CD4-positive, CD25-positive, alpha-beta regulatory T cell (primary cell): ENCODE measurements around the gene XYLT1. TPM values are rescaled to one million over a fixed set of nuclear protein-coding genes. Genes with fewer than 3 reads are reported as not detected.
"Not testable (repeated sequence)": the region's sequence is repeated elsewhere in the genome, so short reads cannot be mapped to it uniquely, and the experiment has no call there.

Experiments used
- ATAC-seq, 2 donors: fragments of 150-1000 bp; cut with Tn5 transposase; one replicate each; pipeline ENCODE4 v1.10.0; 2021; ENCODE audit warnings: low read depth in 2 of 2, moderate number of reproducible peaks in 2 of 2, moderate library complexity in 1 of 2
- DNase-seq, 3 donors: peaks; one replicate each; pipeline versions ENCODE4 v3.0.0 to v3.0.0-alpha.2; 2012 to 2022; ENCODE audit warnings: mixed read lengths in 1 of 3
- H3K27ac ChIP-seq: one replicate; pipeline ENCODE4 v1.7.0; 2013; ENCODE audit warnings: mild to moderate bottlenecking, low read length; ENCODE audit not compliant: insufficient read depth, poor library complexity, severe bottlenecking
- H3K27me3 ChIP-seq: one replicate; pipeline ENCODE4 v1.7.0; 2013; ENCODE audit warnings: low read length; ENCODE audit not compliant: control insufficient read depth, insufficient read depth
- H3K36me3 ChIP-seq: one replicate; pipeline ENCODE4 v1.7.0; 2013; ENCODE audit warnings: mild to moderate bottlenecking, low read length, moderate library complexity; ENCODE audit not compliant: control insufficient read depth, insufficient read depth
- H3K4me1 ChIP-seq: 2 replicates; pipeline ENCODE4 v1.7.0; 2013; ENCODE audit warnings: mild to moderate bottlenecking, low read length; ENCODE audit not compliant: insufficient read depth, control insufficient read depth, poor library complexity, severe bottlenecking
- H3K4me3 ChIP-seq: one replicate; pipeline ENCODE4 v1.7.0; 2013; ENCODE audit warnings: low read depth, mild to moderate bottlenecking, low read length, moderate library complexity
- H3K9me3 ChIP-seq, 2 experiments: 1 replicate in 1 of 2; 2 replicates in 1 of 2; pipeline ENCODE4 v1.7.0; 2013; ENCODE audit warnings: low read length in 2 of 2, mild to moderate bottlenecking in 1 of 2, moderate library complexity in 1 of 2; ENCODE audit not compliant: control insufficient read depth in 2 of 2
- H3K27ac Mint-ChIP-seq, 3 donors: one replicate each; pipeline ENCODE4 v1.8.0; 2020 to 2022; ENCODE audit warnings: mild to moderate bottlenecking in 3 of 3, mixed read lengths in 3 of 3, moderate library complexity in 2 of 3
- H3K27me3 Mint-ChIP-seq: one replicate; pipeline ENCODE4 v1.8.0; 2022; ENCODE audit warnings: mild to moderate bottlenecking, mixed read lengths
- H3K36me3 Mint-ChIP-seq: one replicate; pipeline ENCODE4 v1.8.0; 2020; ENCODE audit warnings: mixed read lengths
- H3K4me1 Mint-ChIP-seq, 4 donors: one replicate each; pipeline ENCODE4 v1.8.0; 2020 to 2022; ENCODE audit warnings: mixed read lengths in 4 of 4, mild to moderate bottlenecking in 1 of 4
- H3K4me3 Mint-ChIP-seq, 4 donors: one replicate each; pipeline ENCODE4 v1.8.0; 2020 to 2022; ENCODE audit warnings: mild to moderate bottlenecking in 4 of 4, mixed read lengths in 4 of 4, moderate library complexity in 3 of 4
- H3K9me3 Mint-ChIP-seq, 7 donors: one replicate each; pipeline ENCODE4 v1.8.0; 2020 to 2022; ENCODE audit warnings: mixed read lengths in 7 of 7, mild to moderate bottlenecking in 3 of 7, moderate library complexity in 2 of 7
- polyA plus RNA-seq, 4 donors: library from polyadenylated mRNA; unstranded; fragments of 300-500 nt; fragmentation: Illumina TruSeq; gene quantifications; one replicate each; pipeline ENCODE4 v1.2.3, GENCODE V29; 2021
- total RNA-seq: library from RNA; stranded (reverse); gene quantifications from one replicate; pipeline ENCODE4 v1.2.3, GENCODE V29; 2022

The XYLT1 gene
- total and polyA plus RNA-seq, 5 donors from 2014 or later = 0.68 to 26.3 (median 3.1) TPM

DNA sequence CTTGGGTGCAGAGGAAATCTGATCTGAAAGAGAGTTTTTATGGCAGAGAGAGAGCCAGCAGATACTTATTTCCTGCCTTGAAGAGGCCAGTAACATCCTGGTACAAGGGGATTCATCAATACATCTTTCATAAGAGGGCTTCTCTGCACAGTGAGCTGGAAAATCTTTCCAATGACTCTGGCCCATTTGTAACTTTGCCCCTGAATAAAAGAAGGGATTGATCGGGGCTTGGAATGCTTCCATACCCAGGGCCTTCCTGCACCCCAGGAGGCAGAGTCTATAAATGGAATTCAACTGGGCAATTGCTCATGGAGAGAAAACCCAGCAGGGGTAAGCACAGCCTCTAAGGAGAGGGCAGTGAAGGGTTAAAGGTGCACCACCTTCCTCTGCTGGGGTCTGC is 163.3 kb downstream of the XYLT1 start:
- Histone ChIP-seq H3K9me3 (no peaks in the 10 kb centered on the region), H3K36me3 (peaks cover 3% of the 10 kb centered on the region), H3K4me3 (no peak overlapping the region), H3K27me3 (no peaks in the 10 kb centered on the region), H3K27ac (no peak overlapping the region), H3K4me1 (peaks cover 11% of the 10 kb centered on the region)
- Mint-ChIP-seq H3K36me3 (peaks cover 13% of the 10 kb centered on the region), H3K27ac (peak overlapping the region in 1 of 3 donors; percentile 52), H3K27me3 (no peaks in the 10 kb centered on the region), H3K4me1 (peaks cover 22 to 62% (median 36%) of the 10 kb centered on the region in 4 donors), H3K4me3 (no peak overlapping the region), H3K9me3 (peaks cover 0 to 2% (median 0%) of the 10 kb centered on the region in 7 donors)
- DNase-seq (peak in 1 of 3 donors; percentile 20), ATAC-seq (no peak)

DNA sequence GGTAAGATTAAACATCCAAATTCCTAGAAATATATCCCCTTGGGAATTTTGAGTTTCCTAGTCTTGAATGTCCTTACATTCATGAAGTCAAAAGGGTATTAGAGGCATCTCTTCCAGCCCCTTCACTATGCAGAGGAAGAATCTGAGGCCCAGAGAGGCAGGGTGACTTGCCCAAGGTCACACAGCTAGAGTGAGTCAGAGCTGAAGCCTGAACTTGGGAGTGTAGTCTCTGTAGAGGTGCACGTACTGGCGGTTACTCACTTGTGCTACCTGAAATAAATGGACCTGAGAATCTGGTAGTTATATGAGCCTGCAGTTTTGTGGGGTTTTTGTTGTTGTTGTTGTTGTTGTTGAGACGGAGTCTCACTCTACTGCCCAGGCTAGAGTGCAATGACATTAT is 164.0 kb downstream of the XYLT1 start:
- peaks cover 3% of the 10 kb centered on the region for H3K36me3 ChIP-seq
- H3K27ac Mint-ChIP-seq = peak overlapping the region in 1 of 3 donors; percentile 42
- H3K36me3 Mint-ChIP-seq = peaks cover 13% of the 10 kb centered on the region
- no peak overlapping the region for H3K4me3 Mint-ChIP-seq
- ATAC-seq = no peak
- H3K27me3 Mint-ChIP-seq = no peaks in the 10 kb centered on the region
- peaks cover 0 to 2% (median 0%) of the 10 kb centered on the region in 7 donors for H3K9me3 Mint-ChIP-seq
- DNase-seq = peak in 1 of 3 donors; percentile 18
- peaks cover 18% of the 10 kb centered on the region for H3K4me1 ChIP-seq
- no peaks in the 10 kb centered on the region for H3K9me3 ChIP-seq
- H3K27me3 ChIP-seq = no peaks in the 10 kb centered on the region
- H3K4me3 ChIP-seq = no peak overlapping the region
- H3K4me1 Mint-ChIP-seq = peaks cover 23 to 64% (median 40%) of the 10 kb centered on the region in 4 donors
- no peak overlapping the region for H3K27ac ChIP-seq

DNA sequence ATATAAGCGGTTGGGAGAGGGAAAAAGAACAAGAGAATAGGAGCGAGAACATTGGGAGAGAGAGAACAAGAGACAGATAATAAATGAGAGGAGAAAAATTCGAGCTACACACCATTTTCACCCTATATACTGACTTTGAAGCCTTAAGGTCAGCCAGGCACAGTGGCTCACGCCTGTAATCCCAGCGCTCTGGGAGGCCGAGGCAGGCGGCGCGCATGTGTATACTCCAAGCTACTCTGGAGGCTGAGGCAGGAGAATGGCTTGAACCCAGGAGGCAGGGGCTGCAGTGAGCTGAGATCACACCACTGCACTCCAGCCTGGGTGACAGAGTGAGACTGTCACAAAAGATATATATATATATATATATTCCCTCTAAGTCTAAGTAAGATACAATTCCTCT is 164.5 kb downstream of the XYLT1 start:
- H3K36me3 ChIP-seq, ATAC-seq: not testable (repeated sequence)

GRCh38 chr16:17305694-17306093 is 165.1 kb downstream of the XYLT1 start:
- no peaks in the 10 kb centered on the region for H3K27me3 Mint-ChIP-seq
- Histone ChIP-seq H3K36me3 (no peaks in the 10 kb centered on the region), H3K27ac (no peak overlapping the region), H3K27me3 (no peaks in the 10 kb centered on the region), H3K4me3 (no peak overlapping the region), H3K9me3 (no peaks in the 10 kb centered on the region), H3K4me1 (peaks cover 19% of the 10 kb centered on the region)
- H3K4me1 Mint-ChIP-seq = peaks cover 20 to 63% (median 43%) of the 10 kb centered on the region in 4 donors
- peak overlapping the region in 2 of 4 donors; percentile 44 to 74 for H3K4me3 Mint-ChIP-seq
- peaks cover 0 to 2% (median 0%) of the 10 kb centered on the region in 7 donors for H3K9me3 Mint-ChIP-seq
- H3K36me3 Mint-ChIP-seq = peaks cover 9% of the 10 kb centered on the region
- peak overlapping the region in 2 of 3 donors; percentile 85 to 86 for H3K27ac Mint-ChIP-seq
- ATAC-seq = peak; percentile 13 to 33
- DNase-seq = peak in 2 of 3 donors; percentile 11 to 39

More for the DNA sequence above, 164.5 kb downstream of the XYLT1 start:
- Mint-ChIP-seq H3K4me1 (peaks cover 20 to 63% (median 42%) of the 10 kb centered on the region in 4 donors), H3K27ac (peak overlapping the region in 2 of 3 donors; percentile 37 to 85), H3K4me3 (peak overlapping the region in 1 of 4 donors; percentile 74), H3K36me3 (peaks cover 13% of the 10 kb centered on the region)
- H3K4me1 ChIP-seq = peaks cover 19% of the 10 kb centered on the region
- DNase-seq, H3K9me3 ChIP-seq, H3K27ac ChIP-seq, H3K27me3 Mint-ChIP-seq, H3K4me3 ChIP-seq, H3K27me3 ChIP-seq, H3K9me3 Mint-ChIP-seq: not testable (repeated sequence)

DNA sequence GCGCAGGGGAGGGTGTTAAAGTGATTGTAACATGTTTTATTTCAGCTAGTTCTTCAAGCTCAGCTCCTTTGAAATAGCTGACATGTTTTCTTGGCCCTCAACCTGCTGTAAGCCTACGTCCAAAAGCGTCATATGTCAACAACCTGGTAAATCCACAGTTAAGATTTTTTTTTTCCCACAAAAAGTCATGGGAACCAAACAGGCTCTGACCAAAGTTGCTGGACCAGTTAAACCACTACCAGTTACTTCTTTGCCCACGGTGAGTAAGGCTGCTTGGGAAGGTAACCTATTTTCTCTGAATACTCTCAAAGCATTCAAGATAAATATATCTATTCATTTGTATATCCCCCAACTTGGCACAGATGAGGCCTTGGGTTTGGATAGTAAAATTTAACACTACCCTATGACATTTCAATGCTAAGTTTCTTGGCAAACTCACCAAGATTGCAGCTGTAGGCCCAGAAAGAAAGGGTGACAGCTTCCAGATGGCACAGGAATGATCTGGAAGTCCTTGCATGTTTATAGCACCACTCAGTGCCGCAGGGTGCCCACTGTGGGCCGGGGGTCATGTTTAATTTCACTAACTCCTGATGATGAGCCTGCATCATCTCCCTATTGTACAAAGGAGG is 166.2 kb downstream of the XYLT1 start:
- Mint-ChIP-seq H3K9me3 (no peaks in the 10 kb centered on the region), H3K4me1 (peaks cover 20 to 62% (median 45%) of the 10 kb centered on the region in 4 donors), H3K36me3 (peaks cover 1% of the 10 kb centered on the region), H3K27ac (peak overlapping the region in 2 of 3 donors; percentile 85 to 86), H3K4me3 (peak overlapping the region in 1 of 4 donors; percentile 13), H3K27me3 (no peaks in the 10 kb centered on the region)
- Histone ChIP-seq H3K4me1 (peaks cover 19% of the 10 kb centered on the region), H3K4me3 (no peak overlapping the region), H3K9me3 (no peaks in the 10 kb centered on the region), H3K27ac (no peak overlapping the region), H3K27me3 (no peaks in the 10 kb centered on the region), H3K36me3 (no peaks in the 10 kb centered on the region)
- DNase-seq = no peak
- ATAC-seq = no peak

DNA sequence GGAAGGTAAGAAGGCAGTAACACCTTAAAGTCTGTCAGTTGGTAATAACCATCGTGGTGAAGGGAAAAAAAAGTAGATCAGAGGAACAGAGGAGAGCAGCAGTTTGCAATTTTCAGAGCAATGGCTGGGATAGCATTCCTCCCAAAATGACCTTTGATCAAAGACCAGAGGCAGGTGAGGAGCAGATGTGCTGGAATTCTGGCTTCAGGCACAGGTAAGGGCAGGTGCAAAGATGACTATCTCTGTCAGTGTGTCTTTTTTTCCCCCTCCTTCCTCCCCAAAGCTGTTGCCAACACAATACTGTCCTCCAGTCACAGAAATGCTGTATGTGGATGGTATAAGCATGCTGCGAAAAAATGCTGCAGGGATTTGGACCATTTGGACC is 166.7 kb downstream of the XYLT1 start:
- Histone ChIP-seq H3K4me3 (no peak overlapping the region), H3K27ac (no peak overlapping the region), H3K4me1 (peaks cover 19% of the 10 kb centered on the region), H3K9me3 (no peaks in the 10 kb centered on the region), H3K36me3 (no peaks in the 10 kb centered on the region), H3K27me3 (no peaks in the 10 kb centered on the region)
- no peak for DNase-seq
- no peaks in the 10 kb centered on the region for H3K9me3 Mint-ChIP-seq
- H3K27ac Mint-ChIP-seq = peak overlapping the region in 1 of 3 donors; percentile 15
- no peak for ATAC-seq
- H3K4me3 Mint-ChIP-seq = no peak overlapping the region
- H3K36me3 Mint-ChIP-seq = no peaks in the 10 kb centered on the region
- peaks cover 20 to 58% (median 46%) of the 10 kb centered on the region in 4 donors for H3K4me1 Mint-ChIP-seq
- no peaks in the 10 kb centered on the region for H3K27me3 Mint-ChIP-seq

DNA sequence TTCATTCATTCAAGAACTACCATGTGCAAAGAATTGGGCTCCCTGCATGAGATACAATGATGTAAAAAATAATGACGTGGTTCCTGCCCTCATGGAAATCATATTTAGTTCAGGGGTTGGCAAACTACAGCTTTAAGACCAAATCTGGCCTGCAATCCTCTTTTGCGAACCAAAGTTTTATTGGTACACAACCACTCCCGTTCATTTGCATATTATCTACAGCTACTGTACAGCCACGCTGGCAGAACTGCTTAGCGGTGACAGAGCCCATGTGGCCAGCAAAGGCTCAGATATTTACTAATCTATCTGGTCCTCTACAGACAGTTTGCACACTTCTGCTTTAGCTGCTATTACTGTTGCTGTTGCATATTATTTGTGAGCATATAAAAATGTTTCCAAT is 167.7 kb downstream of the XYLT1 start:
- H3K4me3 ChIP-seq = no peak overlapping the region
- no peaks in the 10 kb centered on the region for H3K9me3 Mint-ChIP-seq
- H3K9me3 ChIP-seq = no peaks in the 10 kb centered on the region
- no peaks in the 10 kb centered on the region for H3K36me3 Mint-ChIP-seq
- H3K4me3 Mint-ChIP-seq = peak overlapping the region in 2 of 4 donors; percentile 29 to 56
- H3K27me3 ChIP-seq = no peaks in the 10 kb centered on the region
- H3K4me1 ChIP-seq = peaks cover 19% of the 10 kb centered on the region
- ATAC-seq = no peak
- H3K27ac Mint-ChIP-seq = peak overlapping the region in 2 of 3 donors; percentile 67 to 87
- H3K27ac ChIP-seq = no peak overlapping the region
- no peaks in the 10 kb centered on the region for H3K36me3 ChIP-seq
- DNase-seq = no peak
- H3K4me1 Mint-ChIP-seq = peaks cover 20 to 57% (median 46%) of the 10 kb centered on the region in 4 donors
- no peaks in the 10 kb centered on the region for H3K27me3 Mint-ChIP-seq

GRCh38 chr16:17302620-17303019 is 168.1 kb downstream of the XYLT1 start:
- no peak overlapping the region for H3K27ac ChIP-seq
- peak overlapping the region in 2 of 4 donors; percentile 29 to 56 for H3K4me3 Mint-ChIP-seq
- ATAC-seq (no peak), DNase-seq (no peak)
- H3K36me3 ChIP-seq = no peaks in the 10 kb centered on the region
- peaks cover 19% of the 10 kb centered on the region for H3K4me1 ChIP-seq
- no peaks in the 10 kb centered on the region for H3K27me3 Mint-ChIP-seq
- no peaks in the 10 kb centered on the region for H3K9me3 ChIP-seq
- H3K27me3 ChIP-seq = no peaks in the 10 kb centered on the region
- peak overlapping the region; percentile 48 for H3K4me3 ChIP-seq
- H3K27ac Mint-ChIP-seq = peak overlapping the region in 2 of 3 donors; percentile 67 to 87
- no peaks in the 10 kb centered on the region for H3K9me3 Mint-ChIP-seq
- H3K4me1 Mint-ChIP-seq = peaks cover 20 to 57% (median 46%) of the 10 kb centered on the region in 4 donors
- H3K36me3 Mint-ChIP-seq = no peaks in the 10 kb centered on the region
